ENCODE measurements around the gene ABR. TPM values are rescaled to one million over a fixed set of nuclear protein-coding genes. Genes with fewer than 3 reads are reported as not detected.
"Not testable (repeated sequence)": the region's sequence is repeated elsewhere in the genome, so short reads cannot be mapped to it uniquely, and the experiment has no call there.

ABR gene
- total and polyA plus RNA-seq, 8 donors: 59.0 to 187 (median 80.5) TPM

- ATAC-seq (no peak), DNase-seq (peak in 1 of 4 donors; percentile 72)
- Histone ChIP-seq H3K9me3 (no peaks in the 10 kb centered on the region), H3K4me3 (no peak overlapping the region), H3K27me3 (no peaks in the 10 kb centered on the region), H3K27ac (peak overlapping the region in 1 of 2 donors; percentile 58), H3K36me3 (peaks cover 0 to 60% of the 10 kb centered on the region in 2 donors), H3K4me1 (peaks cover 0 to 18% of the 10 kb centered on the region in 2 donors)
- intact Hi-C loops (cut with DNase I): no loop called here
- TF ChIP-seq CTCF (IDR thresholded peaks at IDR 0.05): no peak
These were observed 131.8 kb downstream of the ABR start for GRCh38 chr17:1047879-1048470.

- Histone ChIP-seq H3K27me3 (no peaks in the 10 kb centered on the region), H3K27ac (peak overlapping the region in 1 of 2 donors; percentile 58), H3K36me3 (peaks cover 0 to 66% of the 10 kb centered on the region in 2 donors), H3K9me3 (no peaks in the 10 kb centered on the region), H3K4me3 (no peak overlapping the region), H3K4me1 (peaks cover 0 to 18% of the 10 kb centered on the region in 2 donors)
- ATAC-seq (no peak), DNase-seq (peak in 2 of 4 donors; percentile 65 to 71)
- intact Hi-C loops (cut with DNase I): no loop called here
- no peak for TF ChIP-seq CTCF (IDR thresholded peaks at IDR 0.05)
These were observed 132.5 kb downstream of the ABR start for GRCh38 chr17:1047177-1047878.

DNA sequence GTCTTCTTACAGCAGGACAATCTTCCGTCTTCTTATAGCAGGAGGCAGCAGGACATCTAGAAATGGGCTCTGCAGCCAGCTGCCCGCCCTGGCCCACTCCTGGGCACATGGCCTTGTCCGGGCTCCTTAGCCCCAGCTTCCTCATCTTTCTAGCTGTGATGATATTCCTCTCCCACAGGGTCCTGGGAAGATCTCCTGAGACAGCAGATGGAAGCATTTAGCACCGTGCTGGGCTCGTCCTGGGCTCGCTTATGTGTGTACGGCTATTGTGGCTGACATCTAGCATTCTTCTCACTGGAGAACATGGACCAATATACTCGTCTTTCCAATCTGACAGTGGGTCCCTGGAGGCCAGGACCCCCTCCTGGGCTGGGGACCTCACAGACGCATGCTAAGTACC lies 134.3 kb downstream of the ABR start:
- Histone ChIP-seq H3K4me1 (peaks cover 0 to 30% of the 10 kb centered on the region in 2 donors), H3K36me3 (peaks cover 0 to 67% of the 10 kb centered on the region in 2 donors), H3K27me3 (no peaks in the 10 kb centered on the region), H3K27ac (peak overlapping the region in 1 of 2 donors; percentile 28), H3K9me3 (no peaks in the 10 kb centered on the region), H3K4me3 (no peak overlapping the region)
- TF ChIP-seq CTCF (IDR thresholded peaks at IDR 0.05): no peak
- intact Hi-C loops (cut with DNase I): no loop called here
- DNase-seq (peak in 1 of 4 donors; percentile 17), ATAC-seq (no peak)

DNA sequence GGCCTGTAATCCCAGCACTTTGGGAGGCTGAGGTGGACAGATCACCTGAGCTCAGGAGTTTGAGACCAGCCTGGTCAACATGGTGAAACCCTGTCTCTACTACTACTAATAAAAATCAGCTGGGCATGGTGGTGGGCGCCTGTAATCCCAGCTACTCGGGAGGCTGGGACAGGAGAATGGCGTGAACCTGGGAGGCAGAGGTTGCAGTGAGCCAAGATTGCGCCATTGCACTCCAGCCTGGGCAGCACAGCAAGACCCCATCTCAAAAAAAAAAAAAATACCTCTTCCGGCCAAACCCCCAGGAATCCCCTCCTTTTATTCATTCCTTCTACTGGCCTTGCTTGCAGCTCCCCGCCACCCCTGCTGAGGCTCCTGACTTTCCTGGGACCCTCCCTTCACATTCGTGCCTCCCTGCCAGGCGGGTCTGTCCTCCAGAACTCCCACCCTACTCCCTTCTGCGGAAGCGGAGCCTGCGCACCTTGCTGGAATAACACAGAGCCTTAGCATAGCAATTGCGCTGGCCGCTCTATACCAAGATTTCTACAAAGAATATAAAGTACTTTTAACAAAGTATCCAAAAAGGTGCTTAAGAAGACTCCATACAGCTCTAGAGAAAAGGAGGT lies 135.3 kb downstream of the ABR start:
- Histone ChIP-seq H3K4me1 (peaks cover 0 to 39% of the 10 kb centered on the region in 2 donors), H3K27ac (peak overlapping the region; percentile 70 to 76), H3K36me3 (peaks cover 0 to 57% of the 10 kb centered on the region in 2 donors)
- DNase-seq: peak in 1 of 4 donors; percentile 22
- intact Hi-C loops (cut with DNase I); H3K4me3 ChIP-seq; ATAC-seq; H3K27me3 ChIP-seq; H3K9me3 ChIP-seq: not testable (repeated sequence)

DNA sequence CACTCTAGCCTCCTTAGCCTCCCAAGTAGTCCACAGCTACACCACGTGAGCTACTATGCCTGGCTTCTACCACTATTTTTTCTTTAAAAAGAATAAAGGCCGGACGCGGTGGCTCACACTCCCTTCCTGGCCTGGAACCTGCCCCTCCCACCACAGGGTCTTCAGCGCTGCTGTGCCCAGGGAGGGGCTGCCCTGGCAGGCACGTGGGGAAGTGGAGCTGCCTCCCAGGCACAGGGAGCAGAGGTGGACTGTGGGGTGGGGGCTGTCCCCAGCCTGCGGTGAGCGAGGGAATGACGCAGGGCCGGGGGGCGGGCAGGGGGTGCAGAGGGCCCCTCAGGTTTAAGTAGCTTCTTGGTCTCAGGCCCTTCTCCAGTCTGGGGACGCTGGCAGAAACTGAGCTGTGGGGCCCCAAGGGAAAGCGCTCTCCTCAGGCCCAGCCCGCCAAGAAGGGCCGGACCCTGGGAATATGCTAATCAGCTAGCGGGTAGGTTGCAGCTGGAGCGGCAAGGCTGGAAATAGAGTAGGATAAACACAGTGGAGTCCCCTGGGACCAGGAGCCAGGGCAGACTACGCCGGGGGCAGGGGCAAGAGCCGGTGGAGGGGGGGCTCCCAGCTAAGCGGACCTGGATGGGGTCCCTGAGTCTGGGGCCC lies 136.1 kb downstream of the ABR start:
- Histone ChIP-seq H3K4me1 (peaks cover 0 to 47% of the 10 kb centered on the region in 2 donors), H3K4me3 (no peak overlapping the region), H3K27ac (peak overlapping the region; percentile 70 to 76), H3K36me3 (peaks cover 0 to 50% of the 10 kb centered on the region in 2 donors), H3K27me3 (no peaks in the 10 kb centered on the region), H3K9me3 (no peaks in the 10 kb centered on the region)
- no peak for TF ChIP-seq CTCF (IDR thresholded peaks at IDR 0.05)
- intact Hi-C loops (cut with DNase I): no loop called here
- ATAC-seq (peak; percentile 38), DNase-seq (peak in 3 of 4 donors; percentile 65 to 82 (median 68))
